HG02623 (cell line): ENCODE data around the gene ZFHX3.

Source experiments
- ATAC-seq: cut with Tn5 transposase; IDR thresholded peaks from one replicate; pipeline ENCODE4 v1.9.1; 2021; ENCODE audit warnings: moderate library complexity; ENCODE audit not compliant: unreplicated experiment

Gene ZFHX3

GRCh38 chr16:72957303-72958277 is 90.3 kb downstream of the ZFHX3 start:
- ATAC-seq = no peak

GRCh38 chr16:72956124-72957064 is 91.5 kb downstream of the ZFHX3 start:
- ATAC-seq = no peak

- no peak for ATAC-seq
These were observed 95.1 kb downstream of the ZFHX3 start for GRCh38 chr16:72952811-72953271.

- no peak for ATAC-seq
These were observed 95.5 kb downstream of the ZFHX3 start for GRCh38 chr16:72952404-72952803.

GRCh38 chr16:72951916-72952315 is 96.0 kb downstream of the ZFHX3 start:
- no peak for ATAC-seq

GRCh38 chr16:72950669-72951068 is 97.3 kb downstream of the ZFHX3 start:
- ATAC-seq = no peak

- ATAC-seq = no peak
These were observed 99.6 kb downstream of the ZFHX3 start for GRCh38 chr16:72948238-72948829.

GRCh38 chr16:72947379-72948237 is 100.3 kb downstream of the ZFHX3 start:
- no peak for ATAC-seq

GRCh38 chr16:72946474-72947194 is 101.3 kb downstream of the ZFHX3 start:
- ATAC-seq = no peak

GRCh38 chr16:72946063-72946462 is 101.9 kb downstream of the ZFHX3 start:
- ATAC-seq = no peak

- ATAC-seq = no peak
These were observed 102.3 kb downstream of the ZFHX3 start for GRCh38 chr16:72945611-72946010.

GRCh38 chr16:72944757-72945485 is 103.0 kb downstream of the ZFHX3 start:
- no peak for ATAC-seq

GRCh38 chr16:72942021-72942420 is 105.9 kb downstream of the ZFHX3 start:
- ATAC-seq = no peak

GRCh38 chr16:72940886-72941285 is 107.0 kb downstream of the ZFHX3 start:
- no peak for ATAC-seq

GRCh38 chr16:72939247-72939646 is 108.7 kb downstream of the ZFHX3 start:
- ATAC-seq = no peak

GRCh38 chr16:72938795-72939164 is 109.1 kb downstream of the ZFHX3 start:
- ATAC-seq = no peak

GRCh38 chr16:72937916-72938794 is 109.8 kb downstream of the ZFHX3 start:
- no peak for ATAC-seq

- ATAC-seq = no peak
These were observed 110.6 kb downstream of the ZFHX3 start for GRCh38 chr16:72937360-72937759.
